ENCODE data around the gene CRYBG3.

- TF ChIP-seq CTCF (IDR thresholded peaks at IDR 0.05), result no peak
- TF ChIP-seq POLR2A (IDR thresholded peaks at IDR 0.05), result no peak
- TF ChIP-seq POLR2AphosphoS5 (IDR thresholded peaks at IDR 0.05; ENCODE audit: insufficient read depth in 1 of 2, low read depth in 1 of 2), result no peak
Observed at GRCh38 chr3:97885931-97886824, 64.4 kb downstream of the CRYBG3 start.

Measured in vagina (tissue), 2 donors.